ENCODE data around the gene ATXN2L. TPM values are rescaled to one million over a fixed set of nuclear protein-coding genes. Genes with fewer than 3 reads are reported as not detected.

The ATXN2L gene
- total and polyA plus RNA-seq, 2 experiments from 2014 or later = 134 to 192 TPM

- Histone ChIP-seq H3K4me2 (peak overlapping the region; percentile 95), H3K27me3 (ENCODE audit: insufficient read depth) (no peaks in the 10 kb centered on the region), H3F3A (replicated peaks; ENCODE audit: low read depth) (no peaks in the 10 kb centered on the region), H3K4me1 (ENCODE audit: insufficient read depth) (peaks cover 20% of the 10 kb centered on the region; the same call in 1 of the 2 replicates), H3K36me3 (ENCODE audit: insufficient read depth) (peaks cover 4% of the 10 kb centered on the region), H3K79me2 (replicated peaks; ENCODE audit: insufficient read depth) (peaks cover 27% of the 10 kb centered on the region), H3K4me3 (peak overlapping the region; percentile 97), H2AFZ (no peak overlapping the region), H4K20me1 (replicated peaks; ENCODE audit: insufficient read depth) (peaks cover 10% of the 10 kb centered on the region), H3K9me2 (ENCODE audit: insufficient read depth) (no peaks in the 10 kb centered on the region), H3K27ac (ENCODE audit: low read depth) (no peak overlapping the region)
- Mint-ChIP-seq H3K27me3 (ENCODE audit: insufficient read depth, low read depth, poor library complexity) (peaks cover 16% of the 10 kb centered on the region), H3K36me3 (ENCODE audit: low read depth) (peaks cover 27% of the 10 kb centered on the region), H3K4me3 (peak overlapping the region; percentile 97), H3K9me3 (no peaks in the 10 kb centered on the region), H3K4me1 (peaks cover 16% of the 10 kb centered on the region), H3K27ac (no peak overlapping the region)
- no peak for DNase-seq (ENCODE audit: low spot score)
- no peak for TF ChIP-seq ZNF462 (CRISPR knock-in tag; IDR thresholded peaks at IDR 0.05)
- TF ChIP-seq EZH2phosphoT487 (IDR thresholded peaks at IDR 0.05; ENCODE audit: unreplicated experiment) = no peak
- TF ChIP-seq ZNF331 (CRISPR knock-in tag; IDR thresholded peaks at IDR 0.05; ENCODE audit: low read depth) = no peak
- TF ChIP-seq CTCF (conservative IDR thresholded peaks at IDR 0.05; ENCODE audit: low read depth in 2 of 2) = no peak
- no peak for TF ChIP-seq ETS1 (IDR thresholded peaks at IDR 0.05)
- TF ChIP-seq ZNF114 (CRISPR knock-in tag; IDR thresholded peaks at IDR 0.05) = no peak
- no peak for ATAC-seq
Measured at GRCh38 chr16:28865001-28865688, 42.3 kb downstream of the ATXN2L start.

Measured in GM23338 (cell line).